GM19240 (cell line): ENCODE measurements around the gene RAB4A.

Experiments used
- DNase-seq: peaks from one replicate; pipeline ENCODE4 v3.0.0; 2011; ENCODE audit warnings: low spot score; ENCODE audit not compliant: insufficient read length

The RAB4A gene

DNA sequence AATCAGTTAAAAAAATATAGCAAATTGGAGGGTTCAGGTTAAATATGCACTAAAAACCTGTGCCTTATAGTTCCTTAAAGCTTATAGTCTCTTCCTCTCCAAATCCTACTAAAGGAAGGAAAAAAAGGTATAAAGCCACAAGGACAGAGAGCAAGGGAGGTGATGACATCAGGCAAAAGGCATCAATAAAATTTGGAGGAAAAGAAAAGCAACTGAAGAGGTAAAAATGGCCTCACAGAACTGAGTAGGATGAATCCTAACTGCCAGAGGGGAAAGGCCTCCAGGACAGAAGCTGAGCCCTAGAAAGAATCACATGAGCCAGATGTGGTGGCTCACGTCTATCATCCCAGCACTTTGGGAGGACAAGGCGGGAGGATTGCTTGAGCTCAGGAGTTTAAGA, 63.8 kb downstream of the RAB4A start:
- no peak for DNase-seq

DNA sequence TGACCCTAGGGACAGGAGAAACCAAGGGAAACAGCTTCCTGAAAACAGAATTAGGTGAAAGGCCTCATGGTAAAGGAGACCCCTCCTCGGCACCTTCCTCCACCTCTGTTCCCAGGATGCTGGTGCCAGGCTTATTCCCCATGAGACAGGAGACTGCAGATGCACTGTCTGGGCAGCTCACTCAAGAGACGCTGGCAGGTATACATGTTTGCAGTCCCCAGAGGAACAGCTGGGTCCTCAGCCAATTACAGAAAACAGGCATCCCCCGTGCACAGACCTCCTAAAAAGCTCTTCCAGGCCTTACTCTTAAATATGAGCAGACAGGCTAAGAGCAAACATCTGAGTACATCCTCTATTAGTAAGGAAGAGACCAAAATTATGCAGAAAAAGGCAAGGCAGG, 65.4 kb downstream of the RAB4A start:
- DNase-seq, result no peak

DNA sequence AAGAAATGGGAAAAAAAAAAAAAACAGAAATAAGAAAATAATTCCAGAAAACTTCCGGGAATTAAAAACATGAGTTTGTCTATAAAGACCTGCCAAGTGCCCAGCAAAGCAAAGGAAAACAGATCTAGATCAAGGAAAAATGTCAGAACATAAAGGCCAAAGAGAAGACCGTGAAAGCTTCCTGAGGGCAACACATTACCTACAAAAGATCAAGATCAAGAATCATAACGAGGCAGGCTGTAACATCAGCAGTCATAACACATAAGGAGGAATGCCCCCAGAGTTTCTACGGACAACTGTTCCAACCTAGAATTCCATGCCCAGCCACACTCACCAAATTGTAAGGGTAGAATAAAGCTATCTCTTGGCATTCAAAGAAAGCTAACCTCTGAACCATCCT, 68.2 kb downstream of the RAB4A start:
- DNase-seq, result no peak

DNA sequence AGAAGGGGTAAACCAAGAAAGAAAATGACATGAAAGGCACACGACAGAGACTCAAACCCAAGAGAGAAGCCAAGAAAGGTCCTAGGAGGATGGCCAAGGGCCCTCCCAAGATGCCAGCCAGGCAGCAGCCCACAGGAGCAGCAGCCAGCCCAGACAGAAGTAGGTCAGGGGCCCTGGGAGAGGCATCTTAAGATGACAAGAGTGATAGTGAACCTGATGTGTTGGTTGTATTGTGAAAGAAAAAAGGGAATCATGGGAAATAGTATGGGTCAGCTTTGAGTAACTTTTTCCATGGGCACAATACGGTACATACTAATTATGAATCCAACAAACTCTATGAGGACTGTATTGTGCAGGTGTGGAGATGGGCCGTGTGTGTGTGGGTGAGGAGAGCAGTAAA, 68.6 kb downstream of the RAB4A start:
- no peak for DNase-seq

GRCh38 chr1:229340496-229340895, 69.6 kb downstream of the RAB4A start:
- no peak for DNase-seq

DNA sequence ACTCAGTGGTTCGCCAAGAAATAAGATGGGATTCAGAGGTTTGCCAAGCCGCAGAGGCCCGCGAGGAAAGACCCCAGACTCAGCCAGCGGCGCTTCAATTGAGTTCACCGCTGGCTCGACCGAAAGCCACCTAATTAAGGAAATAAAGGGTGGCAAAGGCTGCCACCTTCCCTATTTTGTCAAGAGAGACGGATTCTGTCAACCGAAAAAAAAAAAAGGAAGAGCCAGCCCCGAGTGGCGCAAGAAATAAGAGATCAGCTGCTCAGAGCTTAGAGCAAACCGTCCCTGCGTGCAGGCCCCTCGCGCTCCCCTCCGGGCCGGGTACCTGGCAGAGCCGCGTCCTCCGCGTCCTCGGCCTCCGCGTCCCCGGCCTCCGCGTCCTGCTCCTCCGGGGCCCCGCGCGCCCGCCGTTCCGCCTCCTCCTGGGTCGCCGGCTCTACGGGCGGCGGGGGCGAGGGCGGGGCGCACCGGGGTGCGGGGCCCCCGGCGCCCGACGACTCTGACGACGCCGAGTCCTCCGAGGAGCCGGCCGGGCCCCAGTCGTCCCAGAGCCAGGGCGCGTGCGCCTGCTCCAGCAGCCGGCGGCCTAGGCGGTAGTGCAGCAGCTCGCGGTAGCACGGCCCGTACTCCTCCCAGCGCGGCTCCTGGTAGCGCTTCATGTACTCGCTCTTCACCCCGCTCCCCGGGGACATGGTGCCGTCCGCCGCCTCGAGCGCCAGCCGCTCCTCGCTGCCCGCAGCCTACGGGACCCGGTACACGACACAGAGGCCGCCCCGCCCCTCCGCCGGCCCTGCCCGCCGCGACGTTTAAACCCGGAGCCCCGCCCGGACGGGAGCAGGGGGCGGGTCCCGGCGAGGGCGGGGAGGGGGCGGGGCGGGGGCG, 71.1 kb downstream of the RAB4A start:
- peak; percentile 39 for DNase-seq

- DNase-seq, result no peak
These were observed 72.0 kb downstream of the RAB4A start, which contains the start of gene CCSAP for GRCh38 chr1:229342656-229343569. Gene CCSAP (minus strand): TSS chr1:229343047. CDS start chr1:229342465, 582 bp downstream.

DNA sequence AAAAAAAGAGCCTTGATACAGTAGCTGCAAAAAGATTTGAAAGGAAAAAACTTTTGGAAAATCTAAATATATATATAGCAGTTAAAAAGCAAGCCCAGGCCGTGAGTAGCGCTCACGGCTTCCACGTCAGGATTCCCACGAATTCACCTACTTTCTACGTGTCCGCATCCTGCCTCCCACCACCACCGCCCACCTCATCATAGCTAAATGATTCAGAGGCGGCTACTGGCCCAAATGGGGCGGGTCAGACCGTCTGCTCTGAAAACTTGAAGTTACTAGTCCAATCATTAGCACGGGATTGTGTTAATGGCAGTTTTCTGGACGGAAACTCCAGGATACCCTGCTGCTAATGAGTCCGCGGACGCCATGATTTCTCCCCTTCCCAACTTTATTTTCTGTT, 73.2 kb downstream of the RAB4A start:
- DNase-seq, result no peak

- DNase-seq, result no peak
These were observed 74.2 kb downstream of the RAB4A start for GRCh38 chr1:229344937-229345684.

DNA sequence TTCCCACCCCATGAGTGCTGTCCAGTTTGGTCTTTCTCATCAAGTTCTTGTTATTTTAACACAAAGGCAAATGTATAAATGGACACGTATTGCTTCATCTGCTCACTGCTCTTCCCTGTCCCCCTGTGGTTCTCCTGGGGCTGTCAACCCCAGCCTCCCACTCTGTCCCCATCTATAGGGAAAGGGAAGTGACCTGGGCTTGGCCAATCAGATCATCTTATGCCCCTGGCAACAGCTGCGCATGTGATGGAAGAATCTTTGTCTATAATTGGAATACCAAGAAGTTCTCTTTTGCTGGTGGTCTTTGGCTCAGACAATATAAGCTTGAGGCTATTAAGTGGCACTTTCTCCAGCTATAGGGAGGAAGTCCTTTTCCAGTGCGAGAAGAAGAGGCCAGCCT, 76.6 kb downstream of the RAB4A start:
- DNase-seq, result no peak

DNA sequence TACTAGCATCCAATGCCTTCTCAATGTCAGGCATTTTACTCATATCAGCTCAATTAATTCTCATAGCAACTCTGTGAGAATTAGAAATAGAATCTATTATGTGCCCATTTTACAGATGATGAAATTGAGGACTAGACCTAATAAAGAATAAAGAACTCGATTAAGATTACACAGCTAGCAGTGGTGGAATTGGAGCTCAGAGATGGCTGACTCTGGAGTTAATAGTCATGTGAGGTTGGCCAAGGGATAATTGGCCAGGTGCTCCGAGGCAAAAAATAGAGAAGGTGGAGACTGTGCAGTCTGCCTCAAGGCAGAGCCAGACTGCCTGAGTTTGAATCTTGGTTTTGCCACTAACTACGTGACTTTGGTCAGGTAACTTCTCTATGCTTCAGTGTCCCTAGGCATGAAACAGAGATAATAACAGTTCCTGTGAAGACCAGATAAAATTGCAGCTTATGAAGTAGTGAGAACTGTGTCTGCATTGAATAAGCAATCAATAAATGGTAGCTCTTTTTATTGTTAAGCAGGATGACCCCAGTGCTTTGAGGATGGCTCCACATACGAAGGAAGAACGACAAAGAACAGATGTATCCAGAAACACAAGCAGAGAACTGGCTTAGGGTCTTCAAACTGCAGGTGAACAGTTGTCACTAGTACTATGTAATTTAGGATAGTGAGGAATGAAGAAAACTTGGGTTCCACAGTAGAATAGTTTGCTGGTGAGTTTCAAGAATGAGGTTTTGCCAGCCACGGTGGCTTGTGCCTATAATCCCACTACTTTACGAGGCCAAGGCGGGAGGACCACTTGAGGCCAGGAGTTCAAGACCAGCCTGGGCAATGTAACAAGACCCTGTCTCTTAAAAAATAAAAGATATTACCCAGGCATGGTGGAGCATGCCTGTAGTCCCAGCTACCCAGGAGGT, 78.8 kb downstream of the RAB4A start:
- no peak for DNase-seq

GRCh38 chr1:229352975-229353374, 82.1 kb downstream of the RAB4A start:
- no peak for DNase-seq

- DNase-seq, result no peak
These were observed 83.3 kb downstream of the RAB4A start for GRCh38 chr1:229354226-229354625.
